Activated CD4-positive, alpha-beta memory T cell treated with anti-CD3 and anti-CD28 coated beads, Interleukin-2, amount 10 ng/mL, durations not matched to agents 7 days and 5 days (primary cell): ENCODE results near the gene YPEL2. TPM values are rescaled to one million over a fixed set of nuclear protein-coding genes. Genes with fewer than 3 reads are reported as not detected.
"Not testable (repeated sequence)": the region's sequence is repeated elsewhere in the genome, so short reads cannot be mapped to it uniquely, and the experiment has no call there.

ENCODE experiments used
- CTCF ChIA-PET: fragments of 350-600 bp; sonication (Branson Sonifier 250); formaldehyde crosslinking; loops from one replicate; lab custom pipeline; 2021; ENCODE audit warnings: antibody characterized with exemption, inconsistent platforms; lab: Charles Lee
- POLR2A ChIA-PET: fragments of 350-600 bp; sonication (Branson Sonifier 250); formaldehyde crosslinking; loops from one replicate; lab custom pipeline; 2021; ENCODE audit warnings: antibody characterized with exemption; lab: Charles Lee
- DNase-seq: peaks from one replicate; pipeline ENCODE4 v3.0.0-alpha.2; 2020
- H3K27ac Mint-ChIP-seq: one replicate; pipeline ENCODE4 v1.8.0; 2021; ENCODE audit warnings: mild to moderate bottlenecking, mixed read lengths
- H3K27me3 Mint-ChIP-seq: one replicate; pipeline ENCODE4 v1.8.0; 2021; ENCODE audit warnings: mixed read lengths
- H3K36me3 Mint-ChIP-seq: one replicate; pipeline ENCODE4 v1.8.0; 2021; ENCODE audit warnings: low read depth, mixed read lengths
- H3K4me1 Mint-ChIP-seq: one replicate; pipeline ENCODE4 v1.8.0; 2021; ENCODE audit warnings: mixed read lengths
- H3K4me3 Mint-ChIP-seq: one replicate; pipeline ENCODE4 v1.8.0; 2021; ENCODE audit warnings: mild to moderate bottlenecking, mixed read lengths
- H3K9me3 Mint-ChIP-seq: one replicate; pipeline ENCODE4 v1.8.0; 2021; ENCODE audit warnings: mixed read lengths
- total RNA-seq, 2 experiments: library from RNA; stranded (reverse); gene quantifications; one replicate each; pipeline ENCODE4 v1.2.3, GENCODE V29; 2021

Gene YPEL2
- total RNA-seq, 2 experiments from 2014 or later = 17.1 to 18.4 TPM

DNA sequence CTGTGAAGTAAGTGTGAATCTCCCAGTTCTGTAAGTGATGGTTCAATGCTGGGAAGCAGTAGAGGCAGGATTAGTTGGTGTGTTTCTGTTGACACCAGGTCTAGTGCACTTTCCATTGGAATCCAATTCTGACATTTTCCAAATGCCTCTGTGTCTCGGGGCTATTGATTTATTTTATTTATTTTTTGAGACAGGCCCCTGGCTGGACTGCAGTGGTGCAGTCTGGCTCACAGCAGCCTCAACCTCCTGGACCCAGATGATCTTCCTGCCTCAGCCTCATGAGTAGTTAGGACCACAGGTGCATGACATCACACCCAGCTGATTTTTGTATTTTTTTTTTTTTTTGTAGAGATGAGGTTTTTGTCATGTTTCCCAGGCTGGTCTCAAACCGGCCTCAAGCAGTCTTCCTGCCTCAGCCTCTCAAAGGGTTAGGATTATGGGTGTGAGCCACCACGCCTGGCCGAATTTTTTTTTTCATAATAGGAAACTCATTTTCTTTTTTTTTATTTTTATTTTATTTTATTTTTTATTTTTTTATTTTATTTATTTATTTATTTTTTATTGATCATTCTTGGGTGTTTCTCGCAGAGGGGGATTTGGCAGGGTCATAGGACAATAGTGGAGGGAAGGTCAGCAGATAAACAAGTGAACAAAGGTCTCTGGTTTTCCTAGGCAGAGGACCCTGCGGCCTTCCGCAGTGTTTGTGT, 61.7 kb downstream of the YPEL2 start:
- Mint-ChIP-seq H3K27me3 (no peaks in the 10 kb centered on the region), H3K4me1 (peaks cover 3% of the 10 kb centered on the region), H3K9me3 (no peaks in the 10 kb centered on the region), H3K4me3 (no peak overlapping the region), H3K36me3 (peaks cover 18% of the 10 kb centered on the region), H3K27ac (no peak overlapping the region)
- ChIA-PET POLR2A (no interaction called here), CTCF (no interaction called here)
- DNase-seq = no peak

DNA sequence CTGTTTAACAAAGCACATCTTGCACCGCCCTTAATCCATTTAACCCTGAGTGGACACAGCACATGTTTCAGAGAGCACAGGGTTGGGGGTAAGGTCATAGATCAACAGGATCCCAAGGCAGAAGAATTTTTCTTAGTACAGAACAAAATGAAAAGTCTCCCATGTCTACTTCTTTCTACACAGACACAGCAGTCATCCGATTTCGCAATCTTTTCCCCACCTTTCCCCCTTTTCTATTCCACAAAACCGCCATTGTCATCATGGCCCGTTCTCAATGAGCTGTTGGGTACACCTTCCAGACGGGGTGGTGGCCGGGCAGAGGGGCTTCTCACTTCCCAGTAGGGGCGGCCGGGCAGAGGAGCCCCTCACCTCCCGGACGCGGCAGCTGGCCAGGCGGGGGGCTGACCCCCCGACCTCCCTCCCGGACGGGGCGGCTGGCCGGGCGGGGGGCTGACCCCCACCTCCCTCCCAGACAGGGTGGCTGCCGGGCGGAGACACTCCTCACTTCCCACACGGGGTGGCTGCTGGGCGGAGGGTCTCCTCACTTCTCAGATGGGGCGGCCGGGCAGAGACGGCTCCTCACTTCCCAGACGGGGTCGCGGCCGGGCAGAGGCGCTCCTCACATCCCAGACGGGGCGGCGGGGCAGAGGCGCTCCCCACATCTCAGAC, 62.4 kb downstream of the YPEL2 start:
- H3K9me3 Mint-ChIP-seq, H3K4me3 Mint-ChIP-seq, H3K4me1 Mint-ChIP-seq, CTCF ChIA-PET, POLR2A ChIA-PET, H3K27me3 Mint-ChIP-seq, DNase-seq, H3K27ac Mint-ChIP-seq: not testable (repeated sequence)
- H3K36me3 Mint-ChIP-seq = peaks cover 19% of the 10 kb centered on the region

DNA sequence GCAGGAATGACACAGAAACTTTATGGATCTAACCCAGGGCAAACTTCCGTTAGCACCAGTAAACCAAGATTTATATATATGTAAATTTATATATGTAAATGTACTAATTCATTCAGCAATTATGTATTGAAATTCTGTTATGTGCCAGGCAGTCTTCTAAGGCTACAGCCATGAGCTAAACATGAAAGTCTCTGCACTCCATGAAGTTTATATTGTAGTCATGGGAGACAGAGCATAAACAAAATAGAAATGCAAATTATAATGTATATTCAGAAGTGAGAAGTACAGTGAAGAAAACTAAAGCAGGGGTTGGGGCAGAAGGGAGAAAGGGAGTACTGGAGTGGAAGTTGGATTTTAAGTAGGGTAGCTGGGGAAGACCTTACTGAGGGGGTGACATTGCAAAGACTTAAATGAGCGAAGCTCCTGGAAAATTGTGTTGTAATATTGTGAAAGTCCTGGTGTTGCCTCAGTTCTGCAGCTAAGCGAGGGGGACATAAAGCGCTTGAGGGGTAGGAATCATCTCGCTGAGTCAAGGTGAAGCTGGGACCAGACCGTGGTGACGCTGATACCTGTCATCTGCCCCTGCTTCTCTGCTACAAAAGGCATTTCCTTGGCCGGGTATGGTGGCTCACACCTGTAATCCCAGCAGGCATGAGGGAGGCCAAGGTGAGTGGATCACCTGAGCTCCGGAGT, 64.8 kb downstream of the YPEL2 start:
- Mint-ChIP-seq H3K27ac (no peak overlapping the region), H3K4me3 (no peak overlapping the region), H3K9me3 (no peaks in the 10 kb centered on the region), H3K36me3 (peaks cover 24% of the 10 kb centered on the region), H3K27me3 (no peaks in the 10 kb centered on the region), H3K4me1 (peaks cover 5% of the 10 kb centered on the region)
- DNase-seq = no peak
- POLR2A ChIA-PET = interaction anchor here (1.0 kb wide), 1 partner anchor 11 kb away, joined by 4 read pairs; no protein-coding TSS in a partner anchor
- CTCF ChIA-PET = interaction anchor here (1.3 to 1.4 kb wide), 2 partner anchors 53 to 67 kb away, joined by 3 to 4 read pairs; no protein-coding TSS in a partner anchor

- no peak for DNase-seq
- Mint-ChIP-seq H3K27me3 (no peaks in the 10 kb centered on the region), H3K4me1 (peaks cover 5% of the 10 kb centered on the region), H3K4me3 (no peak overlapping the region), H3K27ac (no peak overlapping the region), H3K36me3 (peaks cover 27% of the 10 kb centered on the region), H3K9me3 (no peaks in the 10 kb centered on the region)
- CTCF ChIA-PET = no interaction called here
- POLR2A ChIA-PET = no interaction called here
Observed at GRCh38 chr17:59397316-59398073, 66.0 kb downstream of the YPEL2 start.

- CTCF ChIA-PET = no interaction called here
- no peak for DNase-seq
- Mint-ChIP-seq H3K9me3 (no peaks in the 10 kb centered on the region), H3K36me3 (peaks cover 25% of the 10 kb centered on the region), H3K4me1 (peaks cover 2% of the 10 kb centered on the region), H3K4me3 (no peak overlapping the region), H3K27ac (no peak overlapping the region), H3K27me3 (no peaks in the 10 kb centered on the region)
- POLR2A ChIA-PET = interaction anchor here (1.2 kb wide), 1 partner anchor 34 kb away, joined by 3 read pairs; no protein-coding TSS in a partner anchor
Observed at GRCh38 chr17:59399914-59400313, 68.5 kb downstream of the YPEL2 start.

DNA sequence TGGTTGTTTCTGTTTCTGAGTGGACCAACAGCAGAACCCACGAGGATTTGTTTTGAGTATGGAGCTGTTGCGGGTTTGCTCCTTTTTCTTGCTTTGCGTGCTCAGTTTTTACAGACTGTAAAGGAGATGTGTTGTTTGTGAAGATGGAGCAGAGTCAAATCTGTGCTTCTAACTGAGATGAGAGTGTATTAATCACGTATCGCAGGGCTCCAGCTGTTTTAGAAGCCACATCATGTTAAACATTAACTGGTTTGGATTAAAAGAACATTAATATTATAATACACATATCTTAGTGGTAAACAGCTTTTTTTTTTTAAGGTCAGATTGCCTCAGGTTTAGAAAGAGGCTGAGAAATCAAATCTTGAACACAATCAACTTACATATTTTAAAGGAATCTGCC, 69.4 kb downstream of the YPEL2 start:
- Mint-ChIP-seq H3K9me3 (no peaks in the 10 kb centered on the region), H3K36me3 (peaks cover 25% of the 10 kb centered on the region), H3K27ac (no peak overlapping the region), H3K4me1 (peaks cover 2% of the 10 kb centered on the region), H3K27me3 (no peaks in the 10 kb centered on the region), H3K4me3 (no peak overlapping the region)
- DNase-seq = no peak
- ChIA-PET POLR2A (no interaction called here), CTCF (interaction anchor here (1.0 to 1.6 kb wide), 2 partner anchors 10 to 71 kb away, joined by 3 to 4 read pairs; no protein-coding TSS in a partner anchor)

DNA sequence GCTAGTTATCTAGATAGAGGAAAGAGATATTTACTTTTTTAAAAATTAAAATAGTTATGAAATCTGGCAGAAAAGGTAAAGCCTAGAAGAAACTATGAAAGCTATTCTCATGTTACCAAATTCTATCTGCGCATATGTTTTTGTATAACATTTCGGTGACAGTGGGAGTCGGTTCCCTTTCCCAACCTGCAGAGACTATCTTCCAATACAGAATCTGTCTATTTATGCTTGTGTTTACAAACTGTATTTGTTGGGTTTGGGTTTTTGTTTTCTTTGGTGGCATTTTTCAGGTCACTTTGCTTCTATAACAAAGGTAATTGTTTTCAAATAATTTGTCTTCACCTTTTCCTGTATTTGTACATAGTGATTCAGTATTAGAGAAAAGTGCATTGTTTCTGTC, 69.8 kb downstream of the YPEL2 start:
- H3K36me3 Mint-ChIP-seq = peaks cover 23% of the 10 kb centered on the region
- H3K4me1 Mint-ChIP-seq = peaks cover 2% of the 10 kb centered on the region
- no peak overlapping the region for H3K27ac Mint-ChIP-seq
- DNase-seq = no peak
- H3K4me3 Mint-ChIP-seq = no peak overlapping the region
- CTCF ChIA-PET = interaction anchor here (1.0 to 1.6 kb wide), 2 partner anchors 10 to 72 kb away, joined by 3 to 4 read pairs; no protein-coding TSS in a partner anchor
- POLR2A ChIA-PET = no interaction called here
- H3K9me3 Mint-ChIP-seq = no peaks in the 10 kb centered on the region
- H3K27me3 Mint-ChIP-seq = no peaks in the 10 kb centered on the region

- Mint-ChIP-seq H3K4me3 (no peak overlapping the region), H3K4me1 (peaks cover 2% of the 10 kb centered on the region), H3K9me3 (no peaks in the 10 kb centered on the region), H3K36me3 (peaks cover 22% of the 10 kb centered on the region), H3K27me3 (no peaks in the 10 kb centered on the region), H3K27ac (no peak overlapping the region)
- DNase-seq = no peak
- ChIA-PET CTCF (interaction anchor here (1.0 to 1.6 kb wide), 2 partner anchors 10 to 72 kb away, joined by 3 to 4 read pairs; no protein-coding TSS in a partner anchor), POLR2A (interaction anchor here (1.1 kb wide), 1 partner anchor 12 kb away, joined by 4 read pairs; no protein-coding TSS in a partner anchor)
Observed at GRCh38 chr17:59401725-59402124, 70.3 kb downstream of the YPEL2 start.

- DNase-seq = no peak
- Mint-ChIP-seq H3K9me3 (no peaks in the 10 kb centered on the region), H3K36me3 (peaks cover 15% of the 10 kb centered on the region), H3K4me3 (no peak overlapping the region), H3K4me1 (peaks cover 2% of the 10 kb centered on the region), H3K27ac (no peak overlapping the region), H3K27me3 (no peaks in the 10 kb centered on the region)
- ChIA-PET CTCF (interaction anchor here (1.0 kb wide), 1 partner anchor 39 kb away, joined by 3 read pairs; no protein-coding TSS in a partner anchor), POLR2A (interaction anchor here (1.0 to 1.1 kb wide), 3 partner anchors 13 to 25 kb away, joined by 3 to 4 read pairs (median 4); no protein-coding TSS in a partner anchor)
Observed at GRCh38 chr17:59402760-59403159, 71.3 kb downstream of the YPEL2 start.

- CTCF ChIA-PET = interaction anchor here (0.7 to 1.2 kb wide), 2 partner anchors 25 to 94 kb away, joined by 3 to 4 read pairs; no protein-coding TSS in a partner anchor
- Mint-ChIP-seq H3K4me3 (no peak overlapping the region), H3K4me1 (peaks cover 2% of the 10 kb centered on the region), H3K9me3 (no peaks in the 10 kb centered on the region), H3K27ac (no peak overlapping the region), H3K36me3 (peaks cover 9% of the 10 kb centered on the region), H3K27me3 (no peaks in the 10 kb centered on the region)
- POLR2A ChIA-PET = no interaction called here
- DNase-seq = no peak
Observed at GRCh38 chr17:59404471-59404870, 73.0 kb downstream of the YPEL2 start.

DNA sequence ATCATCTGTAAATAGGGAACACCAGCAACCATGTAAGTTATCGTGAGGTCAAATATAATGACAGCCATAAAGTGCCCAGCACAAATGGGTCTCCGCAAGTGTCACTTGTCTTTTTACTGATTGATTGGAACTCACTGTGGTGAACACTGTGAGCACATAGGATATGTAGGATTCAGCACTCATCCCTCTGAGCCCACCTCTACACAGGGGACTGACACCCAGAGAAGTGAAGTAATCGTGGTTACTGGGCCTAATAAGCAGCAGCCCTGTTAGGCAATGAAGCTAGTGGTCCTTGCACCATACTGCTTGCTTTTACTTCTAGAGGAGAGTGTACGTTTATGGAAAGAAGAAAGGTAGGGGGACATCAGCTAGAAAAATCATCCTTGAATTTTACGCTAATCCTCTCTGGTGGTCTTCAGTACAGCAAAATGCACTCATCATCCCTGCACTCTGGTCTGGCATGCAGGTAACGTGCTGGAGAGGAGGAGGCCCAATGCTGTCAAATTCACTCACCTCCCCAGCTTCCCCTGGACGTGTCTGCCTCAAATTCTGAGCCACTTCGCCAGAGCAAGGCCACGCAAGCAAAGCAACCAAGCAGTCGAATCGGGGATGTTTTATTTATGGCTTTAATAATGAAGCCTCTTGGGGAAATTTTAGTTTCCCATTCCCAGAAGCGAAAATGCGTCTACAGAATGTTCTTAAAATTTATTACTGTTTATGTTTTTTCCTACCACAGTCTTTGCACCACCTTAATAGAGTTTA, 74.7 kb downstream of the YPEL2 start:
- Mint-ChIP-seq H3K9me3 (peaks cover 5% of the 10 kb centered on the region), H3K36me3 (peaks cover 9% of the 10 kb centered on the region), H3K27me3 (no peaks in the 10 kb centered on the region), H3K27ac (no peak overlapping the region), H3K4me1 (no peaks in the 10 kb centered on the region), H3K4me3 (no peak overlapping the region)
- ChIA-PET POLR2A (no interaction called here), CTCF (no interaction called here)
- DNase-seq = no peak
